Hepatocyte (in vitro differentiated cells): Measurements from ENCODE around the gene CZIB. TPM values are rescaled to one million over a fixed set of nuclear protein-coding genes. Genes with fewer than 3 reads are reported as not detected.
"Not testable (repeated sequence)": the region's sequence is repeated elsewhere in the genome, so short reads cannot be mapped to it uniquely, and the experiment has no call there.

Experiments
- DNase-seq: peaks from one replicate; pipeline ENCODE4 v3.0.0-alpha.2; 2016; ENCODE audit warnings: low spot score
- H2AFZ ChIP-seq: fragments of 200-600 bp; sonication (generic); 2 replicates; pipeline ENCODE4 v1.6.0; 2016; ENCODE audit warnings: antibody characterized with exemption, mild to moderate bottlenecking
- H3K27ac ChIP-seq: fragments of 200-600 bp; sonication (generic); 2 replicates; pipeline ENCODE4 v1.5.1; 2016; ENCODE audit warnings: mild to moderate bottlenecking
- H3K27me3 ChIP-seq: fragments of 200-600 bp; sonication (generic); 2 replicates; pipeline ENCODE4 v1.6.1; 2016
- H3K36me3 ChIP-seq: fragments of 200-600 bp; sonication (generic); replicated peaks from 2 replicates; pipeline ENCODE4 v1.5.1; 2016; ENCODE audit warnings: low read depth; ENCODE audit not compliant: insufficient read depth
- H3K4me1 ChIP-seq: fragments of 200-600 bp; sonication (generic); 2 replicates; pipeline ENCODE4 v1.5.1; 2016; ENCODE audit warnings: mild to moderate bottlenecking, moderate library complexity; ENCODE audit not compliant: insufficient read depth
- H3K4me2 ChIP-seq: fragments of 200-600 bp; sonication (generic); 2 replicates; pipeline ENCODE4 v1.6.0; 2016
- H3K4me3 ChIP-seq: fragments of 200-600 bp; sonication (generic); 2 replicates; pipeline ENCODE4 v1.5.1; 2016; ENCODE audit warnings: mild to moderate bottlenecking
- H3K79me2 ChIP-seq: fragments of 200-600 bp; sonication (generic); 2 replicates; pipeline ENCODE4 v1.6.0; 2017; ENCODE audit warnings: mild to moderate bottlenecking
- H3K9me2 ChIP-seq: fragments of 200-600 bp; sonication (generic); replicated peaks from 2 replicates; pipeline ENCODE4 v1.6.0; 2017; ENCODE audit warnings: mild to moderate bottlenecking; ENCODE audit not compliant: insufficient read depth
- H3K9me3 ChIP-seq: fragments of 200-600 bp; sonication (generic); 2 replicates; pipeline ENCODE4 v1.5.1; 2016; ENCODE audit warnings: low read depth, mild to moderate bottlenecking
- H4K20me1 ChIP-seq: fragments of 200-600 bp; sonication (generic); 2 replicates; pipeline ENCODE4 v1.6.0; 2016; ENCODE audit warnings: mild to moderate bottlenecking; ENCODE audit not compliant: insufficient read depth, poor library complexity, severe bottlenecking
- CTCF ChIP-seq: fragments of 200-600 bp; sonication (generic); IDR thresholded peaks from 2 replicates; pipeline ENCODE4 v1.5.1; 2016; ENCODE audit warnings: antibody characterized with exemption, mild to moderate bottlenecking; ENCODE audit not compliant: poor library complexity
- EZH2 ChIP-seq: fragments of 200-600 bp; sonication (generic); IDR thresholded peaks from 2 replicates; pipeline ENCODE4 v1.6.1; 2016; ENCODE audit warnings: antibody characterized with exemption, mild to moderate bottlenecking, borderline replicate concordance
- EZH2phosphoT487 ChIP-seq: fragments of 200-600 bp; sonication (generic); IDR thresholded peaks from one replicate; pipeline ENCODE4 v1.6.1; 2018; ENCODE audit warnings: antibody characterized with exemption, mild to moderate bottlenecking, low read depth, moderate library complexity; ENCODE audit not compliant: unreplicated experiment, severe bottlenecking
- WGBS: methylation state at CpG from one replicate; pipeline ENCODE4 v1.1.6; 2016; ENCODE audit warnings: low lambda C conversion rate; ENCODE audit errors: missing lambda C conversion rate; 5-methylcytosine and 5-hydroxymethylcytosine counted together
- polyA plus RNA-seq: library from polyadenylated mRNA; unstranded; fragments of >200 nt; fragmentation: Nextera tagmentation; extraction: Ambion mirVana; gene quantifications from 2 replicates; pipeline ENCODE4 v1.2.1, GENCODE V29; 2016
- total RNA-seq: library from RNA; depleted of rRNA; stranded (reverse); fragments of >200 nt; gene quantifications from 2 replicates; pipeline ENCODE4 v1.2.3, GENCODE V29; 2014

Gene CZIB
- total and polyA plus RNA-seq, 2 experiments from 2014 or later = 40.7 to 61.0 TPM

DNA sequence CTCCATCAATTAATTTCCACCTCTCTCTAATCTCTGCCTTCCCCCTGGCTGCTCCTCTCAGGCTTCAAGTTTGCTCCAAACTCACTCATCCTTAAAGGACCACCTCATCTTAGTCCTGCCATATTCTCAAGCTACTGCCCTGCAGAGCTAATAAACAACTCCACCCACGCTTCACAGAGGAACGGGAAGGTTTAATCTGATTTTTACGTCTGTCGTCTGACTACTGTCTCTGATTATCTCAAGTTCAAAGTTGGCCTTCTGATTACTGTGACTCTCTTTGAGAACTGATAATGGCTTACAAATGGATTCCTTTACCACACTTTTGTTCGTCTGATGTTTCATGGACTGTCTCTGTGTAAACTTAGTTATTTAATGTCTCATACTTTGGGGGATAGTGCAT, 31.4 kb downstream of the CZIB start:
- H2AFZ ChIP-seq = no peak overlapping the region
- H3K36me3 ChIP-seq = no peaks in the 10 kb centered on the region
- peaks cover 13% of the 10 kb centered on the region for H3K4me1 ChIP-seq
- no peak for DNase-seq
- H4K20me1 ChIP-seq = no peaks in the 10 kb centered on the region
- TF ChIP-seq EZH2phosphoT487 (no peak), CTCF (no peak), EZH2 (no peak)
- no peak overlapping the region for H3K27ac ChIP-seq
- H3K79me2 ChIP-seq = no peaks in the 10 kb centered on the region
- H3K9me2 ChIP-seq = no peaks in the 10 kb centered on the region
- H3K4me2 ChIP-seq = no peak overlapping the region
- no peak overlapping the region for H3K4me3 ChIP-seq
- no peaks in the 10 kb centered on the region for H3K27me3 ChIP-seq
- H3K9me3 ChIP-seq = no peaks in the 10 kb centered on the region
- 15% methylated on average over 5 of the region's 5 CpGs for WGBS

- TF ChIP-seq CTCF (no peak), EZH2phosphoT487 (no peak), EZH2 (no peak)
- Histone ChIP-seq H3K79me2 (no peaks in the 10 kb centered on the region), H3K4me3 (no peak overlapping the region), H3K9me2 (no peaks in the 10 kb centered on the region), H3K9me3 (no peaks in the 10 kb centered on the region), H2AFZ (no peak overlapping the region), H3K27ac (no peak overlapping the region), H3K27me3 (no peaks in the 10 kb centered on the region), H3K36me3 (no peaks in the 10 kb centered on the region), H4K20me1 (no peaks in the 10 kb centered on the region), H3K4me1 (peaks cover 20% of the 10 kb centered on the region), H3K4me2 (no peak overlapping the region)
- 92% methylated on average over 4 of the region's 4 CpGs for WGBS
- DNase-seq = no peak
Observed at GRCh38 chr1:53188099-53188498, 32.3 kb downstream of the CZIB start.

DNA sequence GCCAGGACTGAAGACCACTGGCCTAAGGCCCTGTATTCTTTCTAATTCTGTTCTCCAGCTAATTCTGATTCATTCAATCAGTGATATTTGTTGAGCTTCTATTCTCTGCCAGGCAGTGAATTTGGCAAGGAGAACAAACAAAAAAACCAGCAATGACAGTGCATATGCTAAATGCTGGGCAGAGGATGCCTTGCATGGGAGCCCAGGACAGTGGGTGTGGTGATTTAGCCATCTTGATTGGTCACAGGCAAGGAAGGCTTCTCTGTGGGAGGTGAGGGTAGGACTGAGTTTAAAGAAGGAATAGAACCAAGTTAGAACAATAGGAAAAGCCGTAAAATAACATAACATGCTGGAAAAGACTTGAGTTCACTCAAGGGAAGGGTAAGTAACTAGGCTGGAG, 33.0 kb downstream of the CZIB start:
- peaks cover 27% of the 10 kb centered on the region for H3K4me1 ChIP-seq
- no peaks in the 10 kb centered on the region for H3K9me2 ChIP-seq
- H3K9me3 ChIP-seq = no peaks in the 10 kb centered on the region
- no peaks in the 10 kb centered on the region for H4K20me1 ChIP-seq
- no peak overlapping the region for H3K27ac ChIP-seq
- no peaks in the 10 kb centered on the region for H3K36me3 ChIP-seq
- 79% methylated on average over 1 of the region's 1 CpG for WGBS
- H3K4me2 ChIP-seq = no peak overlapping the region
- H2AFZ ChIP-seq = no peak overlapping the region
- H3K27me3 ChIP-seq = no peaks in the 10 kb centered on the region
- no peak for TF ChIP-seq EZH2phosphoT487
- DNase-seq = no peak
- H3K79me2 ChIP-seq = no peaks in the 10 kb centered on the region
- no peak overlapping the region for H3K4me3 ChIP-seq

GRCh38 chr1:53186533-53186932, 33.9 kb downstream of the CZIB start:
- 82% methylated on average over 3 of the region's 3 CpGs for WGBS
- no peak overlapping the region for H3K4me3 ChIP-seq
- H3K4me1 ChIP-seq = peaks cover 36% of the 10 kb centered on the region
- no peaks in the 10 kb centered on the region for H3K27me3 ChIP-seq
- no peak overlapping the region for H3K4me2 ChIP-seq
- no peaks in the 10 kb centered on the region for H3K9me3 ChIP-seq
- no peaks in the 10 kb centered on the region for H3K36me3 ChIP-seq
- DNase-seq = no peak
- TF ChIP-seq CTCF (no peak), EZH2 (no peak), EZH2phosphoT487 (no peak)
- no peak overlapping the region for H3K27ac ChIP-seq
- H3K79me2 ChIP-seq = no peaks in the 10 kb centered on the region
- H3K9me2 ChIP-seq = no peaks in the 10 kb centered on the region
- H4K20me1 ChIP-seq = no peaks in the 10 kb centered on the region
- no peak overlapping the region for H2AFZ ChIP-seq

GRCh38 chr1:53185955-53186297, 34.5 kb downstream of the CZIB start:
- not testable (repeated sequence) for H3K79me2 ChIP-seq, H2AFZ ChIP-seq, DNase-seq, H3K9me3 ChIP-seq, H4K20me1 ChIP-seq, H3K9me2 ChIP-seq, H3K4me2 ChIP-seq, H3K36me3 ChIP-seq, H3K4me3 ChIP-seq, H3K27ac ChIP-seq, H3K27me3 ChIP-seq
- WGBS = 82% methylated on average over 2 of the region's 2 CpGs
- peaks cover 36% of the 10 kb centered on the region for H3K4me1 ChIP-seq
